GM18526 (cell line): ENCODE measurements around the gene ATP7B.

Experiments
- POLR2A ChIP-seq: IDR thresholded peaks from 3 replicates; pipeline ENCODE4 v1.6.1; 2011; ENCODE audit not compliant: insufficient read length; ENCODE audit errors: extremely low read depth

Gene ATP7B

GRCh38 chr13:52010890-52011631, at the start of gene ATP7B:
TSS of gene ATP7B (minus strand) at chr13:52011450. CDS start at chr13:52011337, 113 bp downstream.
- TF ChIP-seq POLR2A: no peak

DNA sequence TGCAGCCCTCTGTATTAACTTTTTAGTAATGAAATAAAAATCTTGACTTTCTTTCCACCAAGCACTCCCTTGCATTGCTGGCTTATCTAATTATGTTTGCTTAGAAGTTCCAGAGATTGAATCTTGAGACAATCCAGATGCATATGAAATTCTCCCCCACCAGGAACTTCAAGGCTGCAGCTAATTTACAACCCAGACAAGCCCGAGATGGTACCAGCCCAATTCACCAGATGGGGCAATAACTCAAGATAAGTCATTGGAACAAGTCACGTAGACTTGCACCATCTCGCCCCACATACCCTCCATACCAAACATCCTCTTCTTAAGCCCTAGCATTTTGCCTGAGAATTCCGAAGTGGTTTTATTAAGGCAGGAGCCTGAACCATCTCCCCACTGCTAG, 42.2 kb upstream of the ATP7B start:
- no peak for TF ChIP-seq POLR2A

DNA sequence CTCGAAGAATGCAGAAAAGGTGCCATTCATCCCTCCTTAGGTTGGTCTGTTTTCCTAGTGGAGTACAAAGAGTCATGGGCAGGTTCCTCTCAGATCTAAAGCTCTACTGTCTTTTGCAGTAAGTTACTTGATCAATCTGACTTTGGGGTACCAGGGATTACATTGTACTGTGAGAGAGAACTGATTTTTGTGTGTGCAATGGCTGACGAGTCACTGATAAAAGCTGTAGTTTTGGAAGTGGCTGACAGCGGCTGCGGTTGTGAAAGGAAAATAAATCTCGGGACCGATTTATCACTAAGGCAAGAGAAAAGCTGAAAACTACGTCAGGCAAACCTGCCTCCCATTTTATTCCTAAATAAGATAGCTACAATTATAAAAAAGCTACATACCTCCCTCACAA, 40.1 kb upstream of the ATP7B start:
- TF ChIP-seq POLR2A: no peak

DNA sequence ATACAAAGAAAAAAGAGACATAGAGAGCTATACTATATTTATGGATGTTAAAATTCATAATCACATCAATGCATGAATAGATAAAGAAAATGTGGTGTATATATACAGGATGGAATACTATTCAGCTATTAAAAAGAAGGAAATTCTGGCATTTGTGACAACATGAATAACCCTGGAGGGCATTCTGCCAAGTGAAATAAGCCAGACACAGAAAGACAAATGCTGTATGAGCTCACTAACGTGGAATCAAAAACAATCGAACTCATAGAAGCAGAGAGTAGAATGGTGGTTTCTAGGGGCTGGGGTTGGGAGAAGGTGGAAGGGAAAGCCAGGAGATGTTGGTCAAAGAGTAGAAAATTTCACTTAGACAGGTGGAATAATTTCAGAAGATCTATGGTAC, 37.3 kb upstream of the ATP7B start:
- no peak for TF ChIP-seq POLR2A

DNA sequence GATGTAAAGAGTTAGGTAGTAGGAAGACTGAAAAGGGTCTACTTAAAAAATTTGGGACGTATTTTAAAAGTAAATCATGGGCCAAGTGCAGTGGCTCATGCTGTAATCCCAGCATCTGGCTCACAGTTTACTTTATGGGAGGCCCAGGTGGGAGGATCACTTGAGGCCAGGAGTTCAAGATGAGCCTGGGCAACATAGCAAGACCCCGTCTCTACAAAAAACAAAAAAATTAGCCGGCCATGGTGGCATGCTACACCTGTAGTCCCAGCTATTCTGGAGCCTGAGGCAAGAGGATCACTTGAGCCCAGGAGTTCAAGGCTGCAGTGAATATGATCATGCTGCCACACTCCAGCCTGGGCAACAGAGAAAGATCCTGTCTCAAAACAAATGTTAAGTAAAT, 36.2 kb upstream of the ATP7B start:
- no peak for TF ChIP-seq POLR2A

DNA sequence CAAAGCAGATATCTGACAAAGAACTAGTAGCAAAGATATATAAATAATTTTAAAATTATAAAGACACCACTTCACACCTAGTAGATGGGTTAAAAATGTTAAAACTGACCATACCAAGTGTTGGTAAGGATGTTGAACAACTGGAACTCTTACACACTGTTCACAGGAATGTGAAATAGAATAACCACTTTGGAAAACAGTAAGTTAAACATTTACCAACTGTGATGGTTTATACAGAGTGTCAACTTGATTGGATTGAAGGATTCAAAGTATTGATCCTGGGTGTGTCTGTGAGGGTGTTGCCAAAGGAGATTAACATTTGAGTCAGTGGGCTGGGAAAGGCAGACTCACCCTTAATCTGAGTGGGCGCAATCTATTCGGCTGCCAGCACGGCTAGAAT, 32.4 kb upstream of the ATP7B start:
- TF ChIP-seq POLR2A: no peak

DNA sequence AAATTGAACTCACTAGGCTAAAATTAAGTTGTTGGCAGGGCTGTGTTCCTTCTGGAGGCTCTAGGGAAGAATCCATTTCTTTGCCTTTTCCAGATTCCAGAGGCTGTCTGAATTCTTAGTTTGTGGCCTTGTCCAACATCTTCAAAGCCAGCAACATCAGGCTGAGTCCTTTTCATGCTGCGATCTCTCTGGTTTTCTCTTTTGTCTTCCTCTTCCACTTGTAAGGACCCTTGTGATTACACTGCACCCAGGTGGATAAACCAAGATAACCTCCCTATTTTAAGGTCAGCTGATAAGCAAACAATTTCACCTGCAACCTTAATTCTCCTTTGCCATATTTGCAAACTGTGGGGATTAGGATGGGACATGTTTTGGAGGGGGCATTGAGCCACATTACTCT, 24.8 kb upstream of the ATP7B start:
- TF ChIP-seq POLR2A: no peak

DNA sequence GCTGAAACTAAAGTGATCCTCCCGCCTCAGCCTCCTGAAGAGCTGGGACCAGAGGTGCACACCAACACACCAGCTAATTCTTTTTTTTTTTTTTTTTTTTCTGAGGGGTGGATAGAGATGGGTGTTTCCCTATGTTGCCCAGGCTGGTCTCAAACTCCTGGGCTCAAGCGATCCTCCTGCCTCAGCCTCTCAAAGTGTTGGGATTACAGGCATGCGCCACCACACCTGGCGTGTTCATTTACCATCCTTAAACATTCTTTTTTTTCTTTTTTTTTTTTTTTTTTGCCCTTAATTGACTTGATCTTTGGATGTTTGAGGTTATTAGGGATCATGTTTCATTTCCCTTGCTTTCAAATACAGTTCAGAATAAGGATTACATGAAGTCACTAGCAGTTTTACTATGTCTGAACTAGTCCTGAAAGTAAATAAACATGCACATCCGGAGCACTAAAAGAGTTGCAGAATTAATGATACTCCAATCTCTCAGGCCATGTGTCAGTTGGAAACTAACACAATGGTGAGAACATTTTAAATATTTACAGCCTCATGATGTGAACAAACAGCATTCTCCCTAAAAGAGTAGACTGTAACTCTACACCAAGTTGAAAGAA, 23.5 kb upstream of the ATP7B start:
- TF ChIP-seq POLR2A: no peak

GRCh38 chr13:52033039-52033438, 21.8 kb upstream of the ATP7B start:
- no peak for TF ChIP-seq POLR2A

- no peak for TF ChIP-seq POLR2A
Observed at GRCh38 chr13:52029569-52029968, 18.3 kb upstream of the ATP7B start.

- TF ChIP-seq POLR2A: no peak
Observed at GRCh38 chr13:52027832-52028231, 16.6 kb upstream of the ATP7B start.

GRCh38 chr13:52026246-52026626, 15.0 kb upstream of the ATP7B start:
- TF ChIP-seq POLR2A: no peak

DNA sequence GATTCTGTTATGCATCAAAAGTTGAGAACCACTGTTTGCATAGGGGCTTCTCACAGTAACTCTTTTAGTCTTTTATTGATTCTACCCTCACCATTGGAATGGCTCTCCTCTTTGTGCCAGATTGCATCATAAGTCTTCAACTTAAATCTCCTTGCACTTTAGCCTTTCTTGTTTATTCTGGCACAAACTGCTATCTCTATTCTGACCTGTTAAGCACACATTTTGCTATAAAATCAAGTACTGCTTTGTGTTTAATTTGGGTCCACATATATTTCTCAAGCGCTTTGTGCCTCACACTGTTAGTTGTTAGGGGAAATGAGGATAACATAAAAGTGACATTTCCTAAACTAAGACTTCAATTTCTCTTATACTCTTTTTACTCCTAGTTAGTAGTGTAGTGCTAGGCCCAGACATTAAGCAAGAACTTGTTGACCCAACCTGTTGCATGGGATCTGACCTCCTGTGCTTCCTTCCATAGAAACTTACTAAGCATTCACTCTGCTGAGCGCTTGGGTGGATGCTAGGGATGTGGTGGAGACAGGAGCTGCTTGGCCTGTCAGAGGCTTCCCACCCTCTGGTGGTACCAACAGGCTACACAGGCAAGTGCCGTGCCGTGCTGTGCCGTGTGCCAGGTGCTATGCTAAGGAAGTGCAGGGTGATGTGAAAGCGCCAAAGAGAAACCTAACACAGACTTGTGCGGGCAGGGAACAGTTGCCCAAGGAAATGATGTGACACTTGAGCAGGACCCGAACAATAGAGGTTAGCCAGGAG, 14.4 kb upstream of the ATP7B start:
- TF ChIP-seq POLR2A: no peak

- TF ChIP-seq POLR2A: no peak
Observed at GRCh38 chr13:52024481-52024880, 13.2 kb upstream of the ATP7B start, which contains the start of gene UTP14C. TSS of gene UTP14C (plus strand) at chr13:52024691. CDS start at chr13:52028805, 4,114 bp downstream.

GRCh38 chr13:52022356-52022755, 11.1 kb upstream of the ATP7B start:
- TF ChIP-seq POLR2A: no peak

- TF ChIP-seq POLR2A: no peak
Observed at GRCh38 chr13:52020191-52020590, 8.9 kb upstream of the ATP7B start.
